ENCODE measurements around the gene PARD3.

Gene PARD3

DNA sequence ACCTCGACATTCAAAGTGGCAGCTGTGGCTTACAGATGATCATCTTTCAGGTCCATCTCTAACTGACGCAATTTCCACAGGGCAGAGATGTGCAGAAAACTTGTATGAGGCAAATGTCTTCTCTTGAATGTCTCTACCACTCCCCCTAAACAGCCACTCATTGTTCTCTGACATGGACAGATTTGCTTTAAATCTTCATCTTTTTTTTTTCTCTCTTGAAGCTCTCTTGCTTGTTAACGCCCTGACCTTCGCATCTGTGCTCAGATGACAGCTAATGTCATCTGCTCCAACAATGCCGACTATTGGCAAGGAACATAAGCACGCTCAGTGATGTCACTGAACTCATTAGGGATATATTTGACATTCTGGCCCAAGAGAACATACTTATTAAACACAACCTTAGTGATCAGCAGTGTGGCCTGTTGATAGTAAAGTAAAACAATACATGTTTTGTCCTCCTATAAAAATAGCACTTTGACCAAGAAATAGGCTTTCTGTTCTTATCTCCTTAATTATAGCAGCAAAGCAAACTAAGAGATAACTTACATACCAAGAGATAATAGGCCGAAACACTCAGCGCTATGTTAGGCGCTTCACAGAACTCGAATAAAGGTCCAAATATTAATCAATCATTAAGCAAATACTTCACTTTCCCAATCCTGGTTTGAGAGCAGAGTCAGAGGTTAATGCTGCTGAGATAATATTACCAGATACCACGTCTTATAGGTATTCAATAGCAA is 583.5 kb downstream of the PARD3 start:
- no peak overlapping the region for H3K27ac ChIP-seq
- TF ChIP-seq, protein P1, sequence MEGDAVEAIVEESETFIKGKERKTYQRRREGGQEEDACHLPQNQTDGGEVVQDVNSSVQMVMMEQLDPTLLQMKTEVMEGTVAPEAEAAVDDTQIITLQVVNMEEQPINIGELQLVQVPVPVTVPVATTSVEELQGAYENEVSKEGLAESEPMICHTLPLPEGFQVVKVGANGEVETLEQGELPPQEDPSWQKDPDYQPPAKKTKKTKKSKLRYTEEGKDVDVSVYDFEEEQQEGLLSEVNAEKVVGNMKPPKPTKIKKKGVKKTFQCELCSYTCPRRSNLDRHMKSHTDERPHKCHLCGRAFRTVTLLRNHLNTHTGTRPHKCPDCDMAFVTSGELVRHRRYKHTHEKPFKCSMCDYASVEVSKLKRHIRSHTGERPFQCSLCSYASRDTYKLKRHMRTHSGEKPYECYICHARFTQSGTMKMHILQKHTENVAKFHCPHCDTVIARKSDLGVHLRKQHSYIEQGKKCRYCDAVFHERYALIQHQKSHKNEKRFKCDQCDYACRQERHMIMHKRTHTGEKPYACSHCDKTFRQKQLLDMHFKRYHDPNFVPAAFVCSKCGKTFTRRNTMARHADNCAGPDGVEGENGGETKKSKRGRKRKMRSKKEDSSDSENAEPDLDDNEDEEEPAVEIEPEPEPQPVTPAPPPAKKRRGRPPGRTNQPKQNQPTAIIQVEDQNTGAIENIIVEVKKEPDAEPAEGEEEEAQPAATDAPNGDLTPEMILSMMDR (conservative IDR thresholded peaks at IDR 0.05) = no peak

DNA sequence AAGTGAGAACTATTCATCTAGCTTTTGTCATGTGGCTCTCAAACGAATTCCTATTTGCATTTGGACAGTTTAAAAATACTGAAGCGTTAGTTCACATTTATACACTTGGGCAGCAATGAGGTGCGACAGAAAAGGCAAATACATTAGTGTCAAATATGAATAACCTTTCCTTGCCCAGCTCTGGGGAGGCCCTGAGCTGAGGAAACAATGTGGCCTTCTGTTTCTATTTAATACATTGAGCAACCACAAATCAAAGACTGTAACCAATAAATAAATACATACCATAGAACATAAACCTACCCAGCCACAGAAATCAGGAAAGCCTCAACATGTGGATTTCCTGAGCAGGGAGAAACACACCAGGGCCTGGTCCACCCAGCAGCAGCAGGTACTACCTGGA is 585.2 kb downstream of the PARD3 start:
- H3K27ac ChIP-seq = no peak overlapping the region
- TF ChIP-seq, protein P1 (conservative IDR thresholded peaks at IDR 0.05) = no peak

DNA sequence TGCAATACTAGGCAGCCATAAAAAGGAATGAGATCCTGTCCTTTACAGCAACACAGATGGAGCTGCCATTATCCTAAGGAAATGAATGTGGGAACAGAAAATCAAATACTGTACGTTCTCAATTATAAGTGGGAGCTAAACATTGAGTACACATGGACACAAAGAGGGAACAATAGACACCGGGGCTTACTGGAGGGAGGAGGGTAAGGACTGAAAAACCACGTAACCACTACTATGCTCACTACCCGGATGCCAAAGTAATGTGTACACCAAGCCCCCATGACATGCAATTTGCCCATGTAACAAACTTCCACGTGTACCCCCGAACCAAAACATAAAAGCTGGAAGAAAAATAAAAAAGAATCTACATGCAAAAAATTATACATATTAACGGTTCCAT is 587.0 kb downstream of the PARD3 start:
- H3K27ac ChIP-seq = no peak overlapping the region
- TF ChIP-seq, protein P1 (conservative IDR thresholded peaks at IDR 0.05) = no peak

DNA sequence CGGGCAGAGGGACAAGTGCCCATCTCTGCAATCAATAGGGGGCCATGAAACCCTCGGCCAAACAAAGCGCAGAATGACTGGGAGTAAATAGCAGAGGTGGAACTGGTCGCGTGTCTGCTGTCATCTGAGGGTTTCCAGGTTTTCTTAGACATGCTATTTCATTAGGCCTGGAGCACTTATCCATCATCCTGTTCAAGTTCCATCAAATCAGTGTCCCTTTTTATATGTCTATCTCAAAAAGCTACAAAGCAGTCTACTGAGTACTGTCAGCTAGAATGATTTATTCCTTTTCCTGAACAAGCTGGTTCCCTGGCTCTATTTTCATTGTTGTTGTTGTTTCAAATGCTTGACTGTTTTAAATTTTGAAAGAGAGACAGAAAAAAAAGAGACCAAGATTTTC is 590.5 kb downstream of the PARD3 start:
- H3K27ac ChIP-seq = no peak overlapping the region
- TF ChIP-seq, protein P1 (conservative IDR thresholded peaks at IDR 0.05) = no peak

DNA sequence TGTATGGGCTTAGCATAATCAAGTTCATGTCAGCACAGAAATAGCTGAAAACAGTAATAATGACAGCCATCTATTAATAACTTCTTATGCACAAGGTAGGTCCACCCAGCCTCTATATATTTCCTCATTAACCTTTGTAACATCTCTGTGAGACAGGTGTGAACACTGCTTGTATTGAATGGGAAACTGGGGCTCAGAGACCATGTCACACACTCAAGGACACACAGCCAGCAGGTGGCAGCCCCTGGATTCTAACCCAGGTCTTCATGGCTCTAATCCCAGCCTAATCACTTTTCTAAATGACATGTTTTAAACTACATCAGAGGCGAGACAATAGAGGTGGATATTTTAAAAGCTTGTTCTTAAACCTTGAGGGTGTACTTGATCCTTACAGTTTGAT is 591.4 kb downstream of the PARD3 start:
- no peak overlapping the region for H3K27ac ChIP-seq
- TF ChIP-seq, protein P1 (conservative IDR thresholded peaks at IDR 0.05) = no peak

DNA sequence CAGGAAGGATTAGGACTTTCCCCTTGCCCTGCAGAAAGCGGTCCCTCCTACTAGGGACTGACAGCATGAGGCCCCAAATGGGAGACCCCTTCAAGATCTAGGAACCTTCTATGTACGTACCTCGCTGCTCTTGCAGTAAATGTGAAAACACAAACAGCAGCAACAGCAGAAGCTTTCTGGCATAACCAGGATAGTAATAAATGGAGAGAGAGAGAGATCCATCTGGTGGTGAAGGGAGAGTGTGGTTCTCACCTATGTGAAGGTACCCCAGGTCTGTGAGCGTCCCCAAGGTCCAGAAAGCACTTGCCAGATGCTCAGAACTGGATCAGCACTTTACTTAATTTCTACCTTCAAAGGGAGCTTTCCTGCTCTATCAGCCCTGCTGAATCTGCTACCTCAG is 592.7 kb downstream of the PARD3 start:
- TF ChIP-seq, protein P1 (conservative IDR thresholded peaks at IDR 0.05) = peak; percentile 42

DNA sequence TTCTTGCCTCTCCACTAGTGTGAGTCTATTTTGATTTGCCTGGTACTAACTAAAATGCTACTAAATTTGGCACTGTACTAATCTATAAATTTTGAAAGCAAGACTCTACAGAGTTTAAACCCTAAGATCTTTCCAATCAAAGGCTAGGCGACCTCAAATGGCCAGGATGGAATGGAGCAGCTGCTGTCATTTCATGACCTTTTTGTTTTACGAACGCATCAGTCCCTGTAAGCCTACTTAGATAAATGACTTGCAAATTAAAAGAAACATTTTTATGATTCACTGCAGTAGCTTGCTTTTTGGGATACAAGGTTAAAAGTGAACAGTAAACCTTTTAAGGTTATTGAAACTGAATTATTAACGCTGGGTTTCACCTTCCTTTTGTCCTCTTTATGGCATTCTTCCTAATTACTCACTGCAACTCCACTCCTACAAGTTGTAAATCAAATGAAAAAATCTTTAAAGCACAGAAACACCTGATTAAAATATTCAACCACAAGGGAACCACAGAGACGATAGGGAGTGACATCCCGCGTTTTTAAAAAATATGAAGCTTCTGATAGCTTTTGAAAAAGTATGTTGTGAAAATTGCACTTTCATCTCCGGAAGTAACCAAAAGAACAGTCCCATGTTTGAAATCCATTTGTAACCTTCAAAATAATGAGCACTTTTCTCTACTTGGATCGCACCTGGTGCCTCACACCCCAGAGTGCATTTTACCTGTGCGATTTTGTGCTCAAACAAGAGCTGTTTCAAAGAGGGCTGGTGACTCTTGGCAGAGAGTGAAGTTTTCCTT is 595.1 kb downstream of the PARD3 start:
- no peak overlapping the region for H3K27ac ChIP-seq
- TF ChIP-seq, protein P1 (conservative IDR thresholded peaks at IDR 0.05) = no peak

More for the DNA sequence above, 592.7 kb downstream of the PARD3 start:
- H3K27ac ChIP-seq = no peak overlapping the region
